Ureter (tissue), 1 donor: Measurements from ENCODE around the gene ADAMTSL5. TPM values are rescaled to one million over a fixed set of nuclear protein-coding genes. Genes with fewer than 3 reads are reported as not detected.
"Not testable (repeated sequence)": the region's sequence is repeated elsewhere in the genome, so short reads cannot be mapped to it uniquely, and the experiment has no call there.

Source experiments
- DNase-seq: peaks from one replicate; pipeline ENCODE4 v3.0.0-alpha.2; 2020; ENCODE audit warnings: low spot score
- total RNA-seq: library from RNA; stranded (reverse); gene quantifications from one replicate; pipeline ENCODE4 v1.2.4, GENCODE V29; 2023
- donor health status: DM: yes; HTN: yes; CAD: no.

Gene ADAMTSL5
- total RNA-seq: 12.5 TPM

GRCh38 chr19:1512671-1513498, at the start of gene ADAMTSL5:
Gene ADAMTSL5, minus strand, starts transcription at chr19:1513019. Its CDS starts 2,076 bp downstream, at chr19:1510943.
- DNase-seq: no peak

- DNase-seq: no peak
Observed at GRCh38 chr19:1561236-1561842, 48.5 kb upstream of the ADAMTSL5 start.

GRCh38 chr19:1560286-1560882, 47.6 kb upstream of the ADAMTSL5 start:
- DNase-seq: no peak

GRCh38 chr19:1558552-1558951, 45.7 kb upstream of the ADAMTSL5 start:
- DNase-seq: no peak

- no peak for DNase-seq
Observed at GRCh38 chr19:1556390-1557070, 43.7 kb upstream of the ADAMTSL5 start.

- DNase-seq: no peak
Observed at GRCh38 chr19:1555487-1556389, 42.9 kb upstream of the ADAMTSL5 start.

- DNase-seq: no peak
Observed at GRCh38 chr19:1554968-1555367, 42.1 kb upstream of the ADAMTSL5 start.

- no peak for DNase-seq
Observed at GRCh38 chr19:1553415-1553814, 40.6 kb upstream of the ADAMTSL5 start.

- DNase-seq: no peak
Observed at GRCh38 chr19:1551068-1552040, 38.5 kb upstream of the ADAMTSL5 start.

GRCh38 chr19:1549332-1549945, 36.6 kb upstream of the ADAMTSL5 start:
- DNase-seq: no peak

- no peak for DNase-seq
Observed at GRCh38 chr19:1540365-1540925, 27.6 kb upstream of the ADAMTSL5 start.

- DNase-seq: not testable (repeated sequence)
Observed at GRCh38 chr19:1539749-1540148, 26.9 kb upstream of the ADAMTSL5 start.

- no peak for DNase-seq
Observed at GRCh38 chr19:1538978-1539377, 26.2 kb upstream of the ADAMTSL5 start.

- not testable (repeated sequence) for DNase-seq
Observed at GRCh38 chr19:1535699-1536098, 22.9 kb upstream of the ADAMTSL5 start.

GRCh38 chr19:1534972-1535371, 22.2 kb upstream of the ADAMTSL5 start:
- no peak for DNase-seq

GRCh38 chr19:1533510-1534150, 20.8 kb upstream of the ADAMTSL5 start:
- DNase-seq: no peak

- no peak for DNase-seq
Observed at GRCh38 chr19:1532003-1532402, 19.2 kb upstream of the ADAMTSL5 start.

GRCh38 chr19:1531587-1531986, 18.8 kb upstream of the ADAMTSL5 start:
- no peak for DNase-seq

- DNase-seq: not testable (repeated sequence)
Observed at GRCh38 chr19:1530856-1531255, 18.0 kb upstream of the ADAMTSL5 start.
